ENCODE results near the gene ENAM.
A peak's percentile ranks its signal among the peaks of the same experiment; 100 is the strongest.

Gene ENAM

DNA sequence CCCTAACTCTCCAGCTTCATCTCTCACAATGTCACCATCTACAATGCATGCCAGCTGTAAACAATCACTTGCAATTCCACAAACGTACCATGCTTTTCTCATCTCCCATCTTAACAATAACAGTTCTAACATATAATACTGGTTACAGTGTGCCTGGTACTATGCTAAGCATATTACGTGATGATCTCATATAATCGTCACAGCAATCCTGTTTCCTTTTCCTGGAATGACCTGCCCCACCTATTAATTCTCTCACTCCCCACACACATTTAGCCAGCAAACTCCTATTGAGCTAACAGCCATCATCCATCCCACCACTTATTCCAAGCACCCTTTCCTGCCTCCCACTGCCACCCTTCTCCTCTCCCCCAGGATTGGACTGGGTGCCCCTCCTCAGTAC, 29.9 kb downstream of the ENAM start:
- DNase-seq (ENCODE audit: low read depth): no peak
- TF ChIP-seq, protein P1, sequence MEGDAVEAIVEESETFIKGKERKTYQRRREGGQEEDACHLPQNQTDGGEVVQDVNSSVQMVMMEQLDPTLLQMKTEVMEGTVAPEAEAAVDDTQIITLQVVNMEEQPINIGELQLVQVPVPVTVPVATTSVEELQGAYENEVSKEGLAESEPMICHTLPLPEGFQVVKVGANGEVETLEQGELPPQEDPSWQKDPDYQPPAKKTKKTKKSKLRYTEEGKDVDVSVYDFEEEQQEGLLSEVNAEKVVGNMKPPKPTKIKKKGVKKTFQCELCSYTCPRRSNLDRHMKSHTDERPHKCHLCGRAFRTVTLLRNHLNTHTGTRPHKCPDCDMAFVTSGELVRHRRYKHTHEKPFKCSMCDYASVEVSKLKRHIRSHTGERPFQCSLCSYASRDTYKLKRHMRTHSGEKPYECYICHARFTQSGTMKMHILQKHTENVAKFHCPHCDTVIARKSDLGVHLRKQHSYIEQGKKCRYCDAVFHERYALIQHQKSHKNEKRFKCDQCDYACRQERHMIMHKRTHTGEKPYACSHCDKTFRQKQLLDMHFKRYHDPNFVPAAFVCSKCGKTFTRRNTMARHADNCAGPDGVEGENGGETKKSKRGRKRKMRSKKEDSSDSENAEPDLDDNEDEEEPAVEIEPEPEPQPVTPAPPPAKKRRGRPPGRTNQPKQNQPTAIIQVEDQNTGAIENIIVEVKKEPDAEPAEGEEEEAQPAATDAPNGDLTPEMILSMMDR (IDR thresholded peaks at IDR 0.05; ENCODE audit: insufficient read depth, low read depth, low read length, missing control alignments): no peak
- H3K4me3 ChIP-seq (ENCODE audit: low read depth, low read length): peak overlapping the region; percentile 33

DNA sequence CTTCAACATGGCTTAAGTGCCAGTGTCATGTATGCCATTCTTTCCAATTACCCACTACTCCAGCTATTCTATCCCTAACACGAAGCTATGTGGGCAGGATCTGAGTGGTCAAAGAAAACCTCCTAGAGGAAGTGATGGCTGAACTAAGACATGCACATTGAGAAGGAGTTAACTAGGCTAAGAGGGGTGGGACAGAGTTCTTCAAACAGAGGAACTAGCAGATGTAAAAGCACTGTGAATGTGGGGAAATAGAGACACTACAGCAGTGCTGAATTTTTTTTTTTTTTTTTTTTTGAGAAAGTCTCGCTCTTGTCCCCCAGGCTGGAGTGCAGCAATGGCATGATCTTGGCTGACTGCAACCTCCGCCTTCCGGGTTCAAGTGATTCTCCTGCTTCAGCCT, 31.6 kb downstream of the ENAM start:
- TF ChIP-seq, protein P1 (IDR thresholded peaks at IDR 0.05; ENCODE audit: insufficient read depth, low read depth, low read length, missing control alignments): no peak
- H3K4me3 ChIP-seq (ENCODE audit: low read depth, low read length): peak overlapping the region; percentile 69
- DNase-seq (ENCODE audit: low read depth): no peak

GRCh38 chr4:70661309-70661922, 32.9 kb downstream of the ENAM start:
- H3K4me3 ChIP-seq (ENCODE audit: low read depth, low read length): peak overlapping the region; percentile 69
- peak; percentile 73 for DNase-seq (ENCODE audit: low read depth)

DNA sequence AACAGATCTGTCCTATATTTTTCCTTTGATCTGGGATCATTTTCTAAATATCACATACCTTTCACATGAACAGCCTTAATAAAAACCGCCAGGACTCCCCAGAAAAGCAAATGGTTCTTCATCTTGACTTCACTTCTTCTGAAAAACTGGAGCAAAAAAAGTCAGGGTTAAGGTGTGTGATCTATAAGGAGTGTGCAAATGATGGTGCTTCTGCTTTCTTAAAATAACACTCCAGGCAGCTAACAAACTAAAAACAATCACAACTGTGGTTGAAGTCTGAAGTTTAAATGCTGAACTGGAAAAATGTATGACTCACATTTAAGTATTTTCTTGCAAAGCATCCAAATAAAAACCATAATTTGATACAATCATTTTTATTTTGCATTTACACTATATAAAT, 37.8 kb downstream of the ENAM start, which contains the start of gene JCHAIN:
Gene JCHAIN (minus strand): TSS at position 140 of the 400 bp plus-strand sequence. CDS start 18 bp downstream, at position 122.
- peak; percentile 65 for DNase-seq (ENCODE audit: low read depth)
- peak within 1 kb of the TSS; percentile 69 for H3K4me3 ChIP-seq (ENCODE audit: low read depth, low read length)
- TF ChIP-seq, protein P1 (IDR thresholded peaks at IDR 0.05; ENCODE audit: insufficient read depth, low read depth, low read length, missing control alignments): no peak

- TF ChIP-seq, protein P1 (IDR thresholded peaks at IDR 0.05; ENCODE audit: insufficient read depth, low read depth, low read length, missing control alignments): no peak
- peak overlapping the region; percentile 8; the same call in 1 of the 2 replicates for H3K4me3 ChIP-seq (ENCODE audit: low read depth, low read length)
- DNase-seq (ENCODE audit: low read depth): no peak
Measured at GRCh38 chr4:70667740-70668535, 39.4 kb downstream of the ENAM start.

GRCh38 chr4:70670332-70671014, 41.9 kb downstream of the ENAM start:
- no peak overlapping the region for H3K4me3 ChIP-seq (ENCODE audit: low read depth, low read length)
- TF ChIP-seq, protein P1 (IDR thresholded peaks at IDR 0.05; ENCODE audit: insufficient read depth, low read depth, low read length, missing control alignments): no peak

DNA sequence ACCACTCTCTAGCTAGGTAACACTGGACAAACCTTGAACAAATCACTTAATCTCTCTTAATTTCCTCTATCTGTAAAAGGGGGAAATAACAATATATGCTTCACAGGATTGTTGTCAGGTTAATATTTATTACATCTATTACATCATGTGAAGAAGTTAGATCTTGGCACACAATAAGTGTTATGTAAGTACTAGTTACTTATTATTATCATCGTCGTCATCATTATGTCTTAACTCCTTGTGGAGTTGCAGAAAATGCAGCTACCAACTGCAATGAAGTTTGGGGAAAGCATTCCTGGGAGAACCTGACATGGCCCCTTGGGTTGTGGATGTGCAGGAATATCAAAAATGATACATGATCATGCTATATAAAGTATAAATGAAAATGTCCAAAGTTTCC, 42.5 kb downstream of the ENAM start:
- TF ChIP-seq, protein P1 (IDR thresholded peaks at IDR 0.05; ENCODE audit: insufficient read depth, low read depth, low read length, missing control alignments): no peak
- H3K4me3 ChIP-seq (ENCODE audit: low read depth, low read length): no peak overlapping the region
- DNase-seq (ENCODE audit: low read depth): no peak

More at GRCh38 chr4:70670332-70671014, 41.9 kb downstream of the ENAM start:
- no peak for DNase-seq (ENCODE audit: low read depth)
